Stimulated activated naive CD4-positive, alpha-beta T cell (primary cell): ENCODE measurements around the gene NLRC5.
A peak's percentile ranks its signal among the peaks of the same experiment; 100 is the strongest.

ENCODE experiments used
- DNase-seq, 6 experiments: peaks; one replicate each; lab custom pipeline; 2025; lab: John Stamatoyannopoulos, UW

NLRC5 gene

GRCh38 chr16:57123974-57124674, 134.8 kb downstream of the NLRC5 start:
- DNase-seq = peak in 3 of 6 experiments; percentile 11 to 35 (median 21)

GRCh38 chr16:57125376-57125775, 136.0 kb downstream of the NLRC5 start:
- DNase-seq = no peak

- DNase-seq = no peak
Observed at GRCh38 chr16:57125969-57126368, 136.6 kb downstream of the NLRC5 start.

- no peak for DNase-seq
Observed at GRCh38 chr16:57126411-57126810, 137.1 kb downstream of the NLRC5 start.

- no peak for DNase-seq
Observed at GRCh38 chr16:57127037-57127763, 137.8 kb downstream of the NLRC5 start.

GRCh38 chr16:57127836-57128235, 138.5 kb downstream of the NLRC5 start:
- no peak for DNase-seq

GRCh38 chr16:57128771-57129389, 139.5 kb downstream of the NLRC5 start:
- DNase-seq = peak in 4 of 6 experiments; percentile 16 to 35 (median 24)

- no peak for DNase-seq
Observed at GRCh38 chr16:57130950-57131321, 141.6 kb downstream of the NLRC5 start.

GRCh38 chr16:57131351-57131970, 142.1 kb downstream of the NLRC5 start:
- DNase-seq = no peak

GRCh38 chr16:57132470-57132869, 143.1 kb downstream of the NLRC5 start:
- no peak for DNase-seq

- DNase-seq = no peak
Observed at GRCh38 chr16:57133031-57133430, 143.7 kb downstream of the NLRC5 start.
